Rectal smooth muscle tissue (tissue), 1 donor: ENCODE results near the gene CENPVL2.
"Not testable (repeated sequence)": the region's sequence is repeated elsewhere in the genome, so short reads cannot be mapped to it uniquely, and the experiment has no call there.

Experiments used
- H3K27ac ChIP-seq: one replicate; pipeline ENCODE4 v1.7.0; 2013; ENCODE audit warnings: low read depth, low read length, inconsistent platforms
- H3K27me3 ChIP-seq: one replicate; pipeline ENCODE4 v1.7.0; 2013; ENCODE audit warnings: low read length; ENCODE audit not compliant: control insufficient read depth, insufficient read depth
- H3K36me3 ChIP-seq: one replicate; pipeline ENCODE4 v1.7.0; 2013; ENCODE audit warnings: low read length; ENCODE audit not compliant: control insufficient read depth, insufficient read depth
- H3K4me1 ChIP-seq: one replicate; pipeline ENCODE4 v1.7.0; 2013; ENCODE audit warnings: low read length; ENCODE audit not compliant: control insufficient read depth, insufficient read depth
- H3K4me3 ChIP-seq: one replicate; pipeline ENCODE4 v1.7.0; 2013; ENCODE audit warnings: low read length
- H3K9ac ChIP-seq: one replicate; pipeline ENCODE4 v1.7.0; 2013; ENCODE audit warnings: low read length

The CENPVL2 gene

DNA sequence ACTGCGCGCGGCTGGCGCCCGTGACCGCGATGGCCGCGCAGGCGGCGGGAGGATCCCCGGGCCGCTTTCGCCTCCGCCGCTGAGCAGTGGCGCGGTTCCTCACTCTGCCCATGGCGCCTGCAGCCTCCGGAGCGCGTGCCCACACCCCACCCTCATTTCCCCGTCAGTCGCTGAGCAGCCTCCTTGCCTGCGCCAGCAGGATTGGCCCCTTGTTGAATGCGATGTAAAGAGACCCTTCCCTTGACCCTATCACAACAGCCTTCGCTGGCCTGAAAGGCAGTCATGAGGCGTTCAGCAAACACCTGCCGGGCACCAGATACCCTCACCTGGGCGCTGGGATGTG is at the start of gene CENPVL2:
CENPVL2 (minus strand) TSS at position 112 of the 343 bp plus-strand sequence; CDS start at position 112, 0 bp downstream.
- not testable (repeated sequence) for H3K9ac ChIP-seq, H3K4me3 ChIP-seq, H3K27me3 ChIP-seq, H3K36me3 ChIP-seq, H3K4me1 ChIP-seq, H3K27ac ChIP-seq

GRCh38 chrX:51728202-51728601 is 45.6 kb upstream of the CENPVL2 start:
- no peaks in the 10 kb centered on the region for H3K4me1 ChIP-seq
- no peak overlapping the region for H3K27ac ChIP-seq
- no peak overlapping the region for H3K9ac ChIP-seq
- no peaks in the 10 kb centered on the region for H3K36me3 ChIP-seq
- no peak overlapping the region for H3K4me3 ChIP-seq
- peaks cover 4% of the 10 kb centered on the region for H3K27me3 ChIP-seq

GRCh38 chrX:51712943-51713647 is 30.5 kb upstream of the CENPVL2 start:
- not testable (repeated sequence) for H3K27ac ChIP-seq, H3K4me1 ChIP-seq, H3K36me3 ChIP-seq, H3K4me3 ChIP-seq, H3K27me3 ChIP-seq, H3K9ac ChIP-seq

DNA sequence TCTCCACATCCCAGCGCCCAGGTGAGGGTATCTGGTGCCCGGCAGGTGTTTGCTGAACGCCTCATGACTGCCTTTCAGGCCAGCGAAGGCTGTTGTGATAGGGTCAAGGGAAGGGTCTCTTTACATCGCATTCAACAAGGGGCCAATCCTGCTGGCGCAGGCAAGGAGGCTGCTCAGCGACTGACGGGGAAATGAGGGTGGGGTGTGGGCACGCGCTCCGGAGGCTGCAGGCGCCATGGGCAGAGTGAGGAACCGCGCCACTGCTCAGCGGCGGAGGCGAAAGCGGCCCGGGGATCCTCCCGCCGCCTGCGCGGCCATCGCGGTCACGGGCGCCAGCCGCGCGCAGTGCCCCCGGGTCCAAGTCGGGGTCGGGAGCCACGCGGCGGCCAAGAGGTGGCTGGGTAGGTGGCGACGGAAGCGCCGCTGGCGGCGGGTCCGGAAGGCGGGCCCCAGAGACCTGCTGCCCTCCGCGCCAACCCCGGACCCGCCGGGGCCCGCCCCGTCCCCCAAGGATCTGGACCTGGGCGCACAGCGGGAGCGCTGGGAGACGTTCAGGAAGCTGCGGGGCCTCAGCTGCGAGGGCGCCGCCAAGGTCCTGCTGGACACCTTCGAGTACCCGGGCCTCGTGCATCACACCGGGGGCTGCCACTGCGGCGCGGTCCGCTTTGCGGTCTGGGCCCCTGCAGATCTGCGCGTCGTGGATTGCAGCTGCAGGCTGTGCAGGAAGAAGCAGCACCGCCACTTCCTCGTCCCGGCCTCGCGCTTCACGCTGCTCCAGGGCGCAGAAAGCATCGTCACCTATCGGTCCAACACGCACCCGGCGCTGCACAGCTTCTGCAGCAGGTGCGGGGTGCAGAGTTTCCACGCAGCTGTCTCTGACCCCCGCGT is 27.9 kb upstream of the CENPVL2 start, which contains the start of gene CENPVL1:
CENPVL1 (plus strand) TSS at position 236 of the 888 bp plus-strand sequence; CDS start at position 236, 0 bp downstream.
- H3K27ac ChIP-seq, H3K9ac ChIP-seq, H3K27me3 ChIP-seq, H3K4me1 ChIP-seq, H3K4me3 ChIP-seq, H3K36me3 ChIP-seq: not testable (repeated sequence)

DNA sequence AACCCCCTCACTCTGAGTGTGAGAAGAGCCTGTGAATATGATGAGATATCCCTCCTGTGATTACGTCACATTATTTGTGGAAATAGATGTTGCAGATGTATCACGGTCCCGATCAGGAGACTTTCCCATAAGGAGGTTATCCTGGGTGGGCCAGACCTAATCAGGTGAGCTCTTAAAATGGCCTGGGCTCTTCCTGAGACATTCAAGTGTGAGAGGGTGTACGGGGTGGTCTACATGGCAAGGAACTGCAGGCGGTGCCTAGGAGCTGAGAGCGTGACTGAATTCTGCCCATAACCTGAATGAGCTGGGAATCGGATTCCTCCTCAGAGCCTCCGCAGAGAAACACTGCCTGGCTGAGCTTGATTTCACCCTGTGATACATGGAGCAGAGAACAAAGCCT is 14.8 kb upstream of the CENPVL2 start:
- no peak overlapping the region for H3K27ac ChIP-seq
- no peaks in the 10 kb centered on the region for H3K4me1 ChIP-seq
- H3K4me3 ChIP-seq, result no peak overlapping the region
- no peaks in the 10 kb centered on the region for H3K36me3 ChIP-seq
- peaks cover 2% of the 10 kb centered on the region for H3K27me3 ChIP-seq
- H3K9ac ChIP-seq, result no peak overlapping the region

DNA sequence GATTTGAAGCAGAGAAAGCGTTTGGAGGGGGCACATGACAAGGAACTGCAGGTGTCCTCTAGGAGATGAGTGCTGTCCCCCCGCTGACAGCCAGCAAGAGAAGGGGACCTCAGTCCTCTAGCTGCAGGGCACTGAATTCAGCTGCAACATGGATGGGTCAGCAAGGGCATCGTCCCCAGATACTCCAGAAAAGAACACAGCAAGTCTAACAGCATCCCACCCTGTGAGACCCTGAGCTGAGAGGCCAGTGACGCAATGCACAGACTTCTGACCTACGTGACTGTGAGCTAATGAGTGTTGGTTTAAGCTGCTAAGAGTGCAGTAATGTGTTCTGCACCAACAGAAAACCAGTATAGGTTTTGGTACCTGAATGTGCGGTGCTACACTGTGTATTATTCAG is 11.6 kb upstream of the CENPVL2 start:
- Histone ChIP-seq H3K27me3 (peaks cover 2% of the 10 kb centered on the region), H3K9ac (no peak overlapping the region), H3K27ac (no peak overlapping the region), H3K4me3 (no peak overlapping the region), H3K4me1 (no peaks in the 10 kb centered on the region), H3K36me3 (no peaks in the 10 kb centered on the region)

DNA sequence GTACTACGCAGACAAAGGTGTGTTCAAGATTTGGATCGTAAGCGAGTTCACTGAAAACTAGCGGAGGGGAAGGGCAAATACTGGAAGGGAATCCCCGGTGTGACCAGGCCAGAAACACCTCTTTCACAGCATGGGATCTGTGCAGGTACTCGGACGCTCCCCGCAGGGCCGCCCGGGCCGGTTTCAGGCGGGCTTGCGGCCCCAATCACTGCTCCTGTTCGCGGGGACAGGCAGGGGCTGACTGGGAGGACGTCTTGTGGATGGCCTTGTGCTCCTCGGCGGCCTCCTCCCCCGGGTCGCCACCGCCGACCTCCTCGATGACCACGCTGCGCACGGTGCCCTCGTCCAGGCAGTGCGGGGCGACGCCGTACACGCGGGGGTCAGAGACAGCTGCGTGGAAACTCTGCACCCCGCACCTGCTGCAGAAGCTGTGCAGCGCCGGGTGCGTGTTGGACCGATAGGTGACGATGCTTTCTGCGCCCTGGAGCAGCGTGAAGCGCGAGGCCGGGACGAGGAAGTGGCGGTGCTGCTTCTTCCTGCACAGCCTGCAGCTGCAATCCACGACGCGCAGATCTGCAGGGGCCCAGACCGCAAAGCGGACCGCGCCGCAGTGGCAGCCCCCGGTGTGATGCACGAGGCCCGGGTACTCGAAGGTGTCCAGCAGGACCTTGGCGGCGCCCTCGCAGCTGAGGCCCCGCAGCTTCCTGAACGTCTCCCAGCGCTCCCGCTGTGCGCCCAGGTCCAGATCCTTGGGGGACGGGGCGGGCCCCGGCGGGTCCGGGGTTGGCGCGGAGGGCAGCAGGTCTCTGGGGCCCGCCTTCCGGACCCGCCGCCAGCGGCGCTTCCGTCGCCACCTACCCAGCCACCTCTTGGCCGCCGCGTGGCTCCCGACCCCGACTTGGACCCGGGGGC is 567 bp downstream of the CENPVL2 start:
- H3K4me1 ChIP-seq, H3K36me3 ChIP-seq, H3K27me3 ChIP-seq, H3K27ac ChIP-seq, H3K9ac ChIP-seq, H3K4me3 ChIP-seq: not testable (repeated sequence)

- H3K27me3 ChIP-seq, H3K4me1 ChIP-seq, H3K4me3 ChIP-seq, H3K9ac ChIP-seq, H3K27ac ChIP-seq, H3K36me3 ChIP-seq: not testable (repeated sequence)
Measured at GRCh38 chrX:51679689-51680433, 2.8 kb downstream of the CENPVL2 start.

DNA sequence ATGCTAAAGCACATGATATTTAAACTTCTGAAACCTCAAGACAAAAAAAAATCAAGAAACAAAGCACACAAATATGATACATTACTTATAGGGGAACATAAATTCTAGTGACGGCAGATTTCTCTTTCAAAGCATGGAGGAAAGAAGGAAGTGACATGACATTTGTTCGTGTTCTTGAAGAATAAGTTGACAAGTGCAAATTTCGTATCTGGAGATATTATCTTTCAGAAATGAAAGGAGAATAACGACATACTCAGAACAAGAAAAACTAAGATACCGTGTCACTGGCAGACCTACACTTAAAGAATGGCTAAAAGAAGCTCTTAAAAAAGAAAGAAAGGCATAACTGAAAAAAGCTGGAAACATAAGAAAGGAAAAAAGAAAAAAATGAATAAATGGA is 16.6 kb downstream of the CENPVL2 start:
- H3K27ac ChIP-seq, result no peak overlapping the region
- H3K27me3 ChIP-seq, result no peaks in the 10 kb centered on the region
- no peak overlapping the region for H3K9ac ChIP-seq
- no peaks in the 10 kb centered on the region for H3K36me3 ChIP-seq
- no peak overlapping the region for H3K4me3 ChIP-seq
- no peaks in the 10 kb centered on the region for H3K4me1 ChIP-seq

GRCh38 chrX:51643377-51643776 is 39.3 kb downstream of the CENPVL2 start:
- Histone ChIP-seq H3K27me3 (no peaks in the 10 kb centered on the region), H3K27ac (no peak overlapping the region), H3K4me3 (no peak overlapping the region), H3K4me1 (no peaks in the 10 kb centered on the region), H3K36me3 (no peaks in the 10 kb centered on the region), H3K9ac (no peak overlapping the region)

DNA sequence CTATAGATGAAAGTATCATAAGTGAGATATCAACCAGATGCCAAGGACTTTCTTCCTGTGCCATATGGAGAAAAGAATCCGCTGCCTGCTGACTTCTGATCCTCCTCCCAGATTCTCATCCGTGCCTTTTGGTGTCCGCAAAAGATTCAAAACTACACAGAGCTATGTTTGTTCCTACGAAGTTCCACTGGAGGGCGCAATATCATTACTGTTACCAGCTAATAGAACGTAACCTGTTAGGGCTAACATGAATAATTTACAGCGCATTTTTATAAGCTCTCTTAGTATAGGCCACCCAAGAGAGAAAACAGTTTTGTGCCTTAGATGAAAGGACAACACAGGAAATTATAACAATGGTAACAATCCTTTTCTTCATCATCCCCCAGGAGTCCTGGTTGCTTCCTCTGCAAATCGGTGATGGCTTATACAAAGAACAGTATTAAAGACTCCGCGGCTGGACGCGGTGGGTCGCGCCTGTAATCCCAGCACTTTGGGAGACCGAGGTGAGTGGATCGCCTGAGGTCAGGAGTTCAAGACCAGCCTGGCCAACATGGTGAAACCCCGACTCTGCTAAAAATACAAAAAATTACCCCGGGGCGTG is 41.1 kb downstream of the CENPVL2 start:
- H3K27me3 ChIP-seq, result no peaks in the 10 kb centered on the region
- no peak overlapping the region for H3K9ac ChIP-seq
- H3K4me1 ChIP-seq, result no peaks in the 10 kb centered on the region
- no peak overlapping the region for H3K4me3 ChIP-seq
- H3K27ac ChIP-seq, result no peak overlapping the region
- H3K36me3 ChIP-seq, result no peaks in the 10 kb centered on the region
